ENCODE measurements around the gene CNIH1.
"Not testable (repeated sequence)": the region's sequence is repeated elsewhere in the genome, so short reads cannot be mapped to it uniquely, and the experiment has no call there.

CNIH1 gene

GRCh38 chr14:54455363-54455762, 14.2 kb upstream of the CNIH1 start:
- Mint-ChIP-seq H3K36me3 (ENCODE audit: low read depth) (no peaks in the 10 kb centered on the region), H3K4me1 (ENCODE audit: low read depth) (peaks cover 21% of the 10 kb centered on the region), H3K27me3 (no peaks in the 10 kb centered on the region), H3K9me3 (peaks cover 16% of the 10 kb centered on the region), H3K27ac (no peak overlapping the region), H3K4me3 (no peak overlapping the region)
- intact Hi-C loops (cut with micrococcal nuclease), result no loop called here

GRCh38 chr14:54453990-54454389, 12.8 kb upstream of the CNIH1 start:
- not testable (repeated sequence) for H3K27me3 Mint-ChIP-seq; H3K27ac Mint-ChIP-seq; H3K9me3 Mint-ChIP-seq; H3K36me3 Mint-ChIP-seq (ENCODE audit: low read depth); H3K4me3 Mint-ChIP-seq
- intact Hi-C loops (cut with micrococcal nuclease), result loop anchor here (5.0 kb wide), 1 partner anchor 33 kb away; the partner anchor contains the start of gene GMFB
- peaks cover 26% of the 10 kb centered on the region for H3K4me1 Mint-ChIP-seq (ENCODE audit: low read depth)

DNA sequence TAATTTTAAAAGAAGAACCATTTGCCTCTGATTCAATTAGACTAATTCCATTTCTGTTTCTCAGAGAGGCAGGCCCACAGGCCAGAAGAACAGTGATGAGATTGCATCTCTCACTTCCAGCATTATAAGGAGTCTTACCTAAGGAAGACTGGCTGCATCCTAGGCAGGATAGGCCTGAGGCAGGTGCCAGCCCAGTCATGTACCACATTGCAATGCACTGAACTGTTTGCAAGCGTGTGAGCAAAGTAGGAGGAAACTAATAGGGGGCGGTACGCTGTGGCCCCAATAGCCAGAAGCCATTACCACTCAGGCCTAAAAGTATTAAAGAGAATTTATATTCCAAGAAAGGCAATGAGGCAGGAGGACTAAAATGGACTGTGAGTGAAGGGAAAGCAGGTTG, 12.1 kb upstream of the CNIH1 start:
- Mint-ChIP-seq H3K4me3 (no peak overlapping the region), H3K27me3 (no peaks in the 10 kb centered on the region), H3K36me3 (ENCODE audit: low read depth) (no peaks in the 10 kb centered on the region), H3K9me3 (no peaks in the 10 kb centered on the region), H3K27ac (no peak overlapping the region), H3K4me1 (ENCODE audit: low read depth) (peaks cover 30% of the 10 kb centered on the region)
- intact Hi-C loops (cut with micrococcal nuclease), result loop anchor here (5.0 kb wide), 1 partner anchor 34 kb away; the partner anchor contains the start of gene GMFB

GRCh38 chr14:54451961-54452360, 10.8 kb upstream of the CNIH1 start:
- H3K9me3 Mint-ChIP-seq, result no peaks in the 10 kb centered on the region
- no peaks in the 10 kb centered on the region for H3K36me3 Mint-ChIP-seq (ENCODE audit: low read depth)
- H3K4me1 Mint-ChIP-seq (ENCODE audit: low read depth), result peaks cover 36% of the 10 kb centered on the region
- intact Hi-C loops (cut with micrococcal nuclease), result loop anchor here (5.0 kb wide), 1 partner anchor 35 kb away; the partner anchor contains the start of gene GMFB
- H3K27ac Mint-ChIP-seq, result no peak overlapping the region
- H3K4me3 Mint-ChIP-seq, result no peak overlapping the region
- H3K27me3 Mint-ChIP-seq, result no peaks in the 10 kb centered on the region

GRCh38 chr14:54451121-54451601, 10.0 kb upstream of the CNIH1 start:
- H3K27ac Mint-ChIP-seq, result peak overlapping the region; percentile 87
- H3K4me3 Mint-ChIP-seq, result peak overlapping the region; percentile 9
- H3K9me3 Mint-ChIP-seq, result no peaks in the 10 kb centered on the region
- peaks cover 44% of the 10 kb centered on the region for H3K4me1 Mint-ChIP-seq (ENCODE audit: low read depth)
- no peaks in the 10 kb centered on the region for H3K36me3 Mint-ChIP-seq (ENCODE audit: low read depth)
- H3K27me3 Mint-ChIP-seq, result no peaks in the 10 kb centered on the region
- intact Hi-C loops (cut with micrococcal nuclease), result loop anchor here (5.0 kb wide), 1 partner anchor 36 kb away; the partner anchor contains the start of gene GMFB

GRCh38 chr14:54450535-54450934, 9.4 kb upstream of the CNIH1 start:
- H3K4me3 Mint-ChIP-seq, result peak overlapping the region; percentile 30
- no peaks in the 10 kb centered on the region for H3K36me3 Mint-ChIP-seq (ENCODE audit: low read depth)
- no peaks in the 10 kb centered on the region for H3K27me3 Mint-ChIP-seq
- no peaks in the 10 kb centered on the region for H3K9me3 Mint-ChIP-seq
- H3K27ac Mint-ChIP-seq, result peak overlapping the region; percentile 87
- peaks cover 49% of the 10 kb centered on the region for H3K4me1 Mint-ChIP-seq (ENCODE audit: low read depth)
- intact Hi-C loops (cut with micrococcal nuclease), result loop anchor here (1.0 to 5.0 kb wide), 2 partner anchors 9 to 37 kb away; partner anchors contain the start of genes CNIH1 and GMFB

DNA sequence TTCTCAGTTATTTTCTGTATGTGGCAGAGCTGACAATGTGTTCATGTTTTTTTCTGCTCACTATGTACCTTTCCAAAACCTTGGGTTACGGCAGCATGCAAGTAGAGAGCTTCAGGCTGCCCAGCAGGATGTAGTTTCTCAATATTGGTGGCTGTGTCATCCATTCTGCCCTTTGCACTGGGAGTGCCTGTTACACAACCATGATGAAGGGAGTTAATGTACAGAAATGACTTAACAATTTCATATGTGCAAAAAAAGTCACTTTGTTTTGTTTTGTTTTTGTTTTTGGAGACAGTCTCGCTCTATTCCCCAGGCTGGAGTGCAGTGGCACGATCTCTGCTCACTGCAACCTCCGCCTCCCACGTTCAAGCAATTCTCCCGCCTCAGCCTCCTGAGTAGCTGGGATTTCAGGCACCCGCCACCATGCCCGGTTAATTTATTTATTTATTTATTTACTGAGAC, 6.1 kb upstream of the CNIH1 start:
- intact Hi-C loops (cut with micrococcal nuclease), result no loop called here
- H3K27ac Mint-ChIP-seq, result peak overlapping the region; percentile 28

DNA sequence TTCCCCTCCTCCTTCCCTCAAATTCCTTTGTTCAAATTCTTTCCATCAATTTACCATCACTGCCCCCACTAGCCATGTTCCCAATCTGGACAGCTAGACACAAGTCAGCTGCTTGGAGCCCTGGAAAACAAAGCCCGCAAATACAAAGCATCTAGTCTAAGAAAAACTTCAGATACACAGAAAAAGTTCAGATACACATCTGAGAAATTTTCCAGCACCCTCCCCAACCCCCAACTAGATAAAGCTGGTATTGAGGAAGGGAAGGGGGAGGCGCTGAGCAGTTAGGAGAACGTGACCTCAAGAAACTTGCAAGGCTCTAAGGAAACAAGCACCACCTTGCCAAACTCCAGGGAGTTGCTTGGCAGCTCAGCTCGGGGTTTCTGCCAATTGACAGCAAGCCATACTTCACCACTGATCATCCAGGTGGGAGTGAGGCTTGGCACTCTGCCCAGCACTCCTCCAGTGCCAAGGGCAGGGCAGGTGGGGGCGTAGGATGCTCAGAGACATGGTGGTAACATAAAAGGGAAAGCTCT, 5.1 kb upstream of the CNIH1 start:
- Mint-ChIP-seq H3K27me3 (no peaks in the 10 kb centered on the region), H3K27ac (peak overlapping the region; percentile 28), H3K9me3 (no peaks in the 10 kb centered on the region), H3K36me3 (ENCODE audit: low read depth) (no peaks in the 10 kb centered on the region), H3K4me3 (no peak overlapping the region), H3K4me1 (ENCODE audit: low read depth) (peaks cover 43% of the 10 kb centered on the region)
- intact Hi-C loops (cut with micrococcal nuclease), result no loop called here

More for the DNA sequence above, 6.1 kb upstream of the CNIH1 start:
- no peaks in the 10 kb centered on the region for H3K9me3 Mint-ChIP-seq
- no peaks in the 10 kb centered on the region for H3K27me3 Mint-ChIP-seq
- peaks cover 43% of the 10 kb centered on the region for H3K4me1 Mint-ChIP-seq (ENCODE audit: low read depth)
- no peak overlapping the region for H3K4me3 Mint-ChIP-seq
- H3K36me3 Mint-ChIP-seq (ENCODE audit: low read depth), result no peaks in the 10 kb centered on the region

GRCh38 chr14:54444681-54445080, 3.5 kb upstream of the CNIH1 start:
- no peaks in the 10 kb centered on the region for H3K9me3 Mint-ChIP-seq
- intact Hi-C loops (cut with micrococcal nuclease), result no loop called here
- H3K4me3 Mint-ChIP-seq, result no peak overlapping the region
- peaks cover under 1% of the 10 kb centered on the region for H3K36me3 Mint-ChIP-seq (ENCODE audit: low read depth)
- H3K27me3 Mint-ChIP-seq, result no peaks in the 10 kb centered on the region
- H3K4me1 Mint-ChIP-seq (ENCODE audit: low read depth), result peaks cover 44% of the 10 kb centered on the region
- no peak overlapping the region for H3K27ac Mint-ChIP-seq

GRCh38 chr14:54443981-54444380, 2.8 kb upstream of the CNIH1 start:
- no peaks in the 10 kb centered on the region for H3K9me3 Mint-ChIP-seq
- H3K4me3 Mint-ChIP-seq, result no peak overlapping the region
- no peaks in the 10 kb centered on the region for H3K27me3 Mint-ChIP-seq
- intact Hi-C loops (cut with micrococcal nuclease), result no loop called here
- no peak overlapping the region for H3K27ac Mint-ChIP-seq
- H3K36me3 Mint-ChIP-seq (ENCODE audit: low read depth), result peaks cover 7% of the 10 kb centered on the region
- peaks cover 47% of the 10 kb centered on the region for H3K4me1 Mint-ChIP-seq (ENCODE audit: low read depth)

GRCh38 chr14:54442961-54443360, 1.8 kb upstream of the CNIH1 start:
- Mint-ChIP-seq H3K36me3 (ENCODE audit: low read depth) (peaks cover 11% of the 10 kb centered on the region), H3K4me1 (ENCODE audit: low read depth) (peaks cover 40% of the 10 kb centered on the region)
- H3K27ac Mint-ChIP-seq; H3K9me3 Mint-ChIP-seq; H3K4me3 Mint-ChIP-seq; H3K27me3 Mint-ChIP-seq; intact Hi-C loops (cut with micrococcal nuclease): not testable (repeated sequence)

- H3K4me1 Mint-ChIP-seq (ENCODE audit: low read depth), result peaks cover 42% of the 10 kb centered on the region
- H3K27ac Mint-ChIP-seq, result peak overlapping the region; percentile 73
- H3K4me3 Mint-ChIP-seq, result peak overlapping the region; percentile 79
- no peaks in the 10 kb centered on the region for H3K9me3 Mint-ChIP-seq
- H3K36me3 Mint-ChIP-seq (ENCODE audit: low read depth), result peaks cover 18% of the 10 kb centered on the region
- intact Hi-C loops (cut with micrococcal nuclease), result loop anchor here (2.0 kb wide), 1 partner anchor 44 kb away; the partner anchor contains the start of gene CDKN3
- no peaks in the 10 kb centered on the region for H3K27me3 Mint-ChIP-seq
Measured at GRCh38 chr14:54440476-54440872, 700 bp downstream of the CNIH1 start.

DNA sequence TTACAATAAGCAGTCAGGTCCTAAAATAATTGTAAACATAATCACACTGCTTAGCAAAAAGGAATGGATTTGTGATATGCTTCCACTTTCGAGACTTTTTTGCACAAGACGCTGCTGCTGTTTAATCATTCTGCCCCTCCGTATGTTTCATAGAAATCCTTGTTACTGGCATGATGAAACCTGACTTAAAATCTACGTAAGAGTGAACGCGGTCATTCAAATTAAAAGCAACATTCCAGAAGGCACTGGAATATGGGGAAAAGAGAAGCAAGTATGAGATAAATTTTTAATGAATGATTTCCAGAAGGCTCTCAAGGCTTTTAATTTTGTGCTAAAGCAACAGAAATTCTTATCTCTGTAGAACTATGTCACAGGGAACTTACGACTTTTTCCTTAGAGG, 1.1 kb downstream of the CNIH1 start:
- Mint-ChIP-seq H3K4me1 (ENCODE audit: low read depth) (peaks cover 47% of the 10 kb centered on the region), H3K36me3 (ENCODE audit: low read depth) (peaks cover 23% of the 10 kb centered on the region), H3K27ac (peak overlapping the region; percentile 73), H3K4me3 (peak overlapping the region; percentile 79), H3K27me3 (no peaks in the 10 kb centered on the region), H3K9me3 (no peaks in the 10 kb centered on the region)
- intact Hi-C loops (cut with micrococcal nuclease), result loop anchor here (2.0 kb wide), 1 partner anchor 43 kb away; the partner anchor contains the start of gene CDKN3

GRCh38 chr14:54438703-54439102, 2.5 kb downstream of the CNIH1 start:
- Mint-ChIP-seq H3K9me3 (no peaks in the 10 kb centered on the region), H3K27me3 (no peaks in the 10 kb centered on the region), H3K36me3 (ENCODE audit: low read depth) (peaks cover 35% of the 10 kb centered on the region), H3K4me3 (no peak overlapping the region), H3K4me1 (ENCODE audit: low read depth) (peaks cover 60% of the 10 kb centered on the region), H3K27ac (no peak overlapping the region)
- intact Hi-C loops (cut with micrococcal nuclease), result no loop called here

DNA sequence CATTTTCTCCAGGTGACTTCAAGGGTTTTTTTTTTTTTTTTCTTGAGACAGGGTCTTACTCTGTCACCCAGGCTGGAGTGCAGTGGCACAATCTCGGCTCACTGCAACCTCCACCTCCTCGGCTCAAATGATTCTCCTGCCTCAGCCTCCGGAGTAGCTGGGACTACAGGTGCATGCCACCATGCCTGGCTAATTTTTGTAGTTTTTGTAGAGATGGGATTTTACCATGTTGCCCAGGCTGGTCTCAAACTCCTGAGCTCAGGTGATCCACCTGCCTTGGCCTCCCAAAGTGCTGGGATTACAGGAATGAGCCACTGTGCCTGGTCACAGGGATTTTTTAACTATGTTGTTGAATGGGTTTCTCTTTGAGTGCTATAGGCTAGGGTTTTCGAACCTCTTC, 3.2 kb downstream of the CNIH1 start:
- intact Hi-C loops (cut with micrococcal nuclease); H3K9me3 Mint-ChIP-seq; H3K27me3 Mint-ChIP-seq; H3K27ac Mint-ChIP-seq; H3K4me3 Mint-ChIP-seq: not testable (repeated sequence)
- H3K4me1 Mint-ChIP-seq (ENCODE audit: low read depth), result peaks cover 62% of the 10 kb centered on the region
- peaks cover 42% of the 10 kb centered on the region for H3K36me3 Mint-ChIP-seq (ENCODE audit: low read depth)

All from dendritic cell treated with granulocyte-macrophage colony-stimulating factor and Interleukin-4, amounts not matched to agents 40 ng/mL and 50 ng/mL, for 4 days (primary cell).